ENCODE measurements around the gene HSD3B7.

The HSD3B7 gene

GRCh38 chr16:30983898-30984610 lies 953 bp upstream of the HSD3B7 start:
- no peak for DNase-seq

- no peak for DNase-seq
These were observed 558 bp downstream of the HSD3B7 start for GRCh38 chr16:30985401-30986128.

GRCh38 chr16:30986129-30986991 lies 1.4 kb downstream of the HSD3B7 start:
- DNase-seq, result no peak

- no peak for DNase-seq
These were observed 2.7 kb downstream of the HSD3B7 start for GRCh38 chr16:30987581-30988190.

GRCh38 chr16:30989469-30990047 lies 4.6 kb downstream of the HSD3B7 start:
- DNase-seq, result no peak

GRCh38 chr16:30990105-30990504 lies 5.1 kb downstream of the HSD3B7 start:
- DNase-seq, result no peak

GRCh38 chr16:30991052-30991451 lies 6.0 kb downstream of the HSD3B7 start:
- no peak for DNase-seq

GRCh38 chr16:30992276-30992780 lies 7.3 kb downstream of the HSD3B7 start:
- no peak for DNase-seq

- DNase-seq, result no peak
These were observed 8.2 kb downstream of the HSD3B7 start for GRCh38 chr16:30992931-30993816.

- no peak for DNase-seq
These were observed 10.9 kb downstream of the HSD3B7 start for GRCh38 chr16:30995927-30996323.

- no peak for DNase-seq
These were observed 11.4 kb downstream of the HSD3B7 start for GRCh38 chr16:30996324-30996984.

- no peak for DNase-seq
These were observed 12.1 kb downstream of the HSD3B7 start for GRCh38 chr16:30996985-30997724.

GRCh38 chr16:30997725-30998711 lies 13.0 kb downstream of the HSD3B7 start:
- no peak for DNase-seq

GRCh38 chr16:30998852-30999761 lies 14.1 kb downstream of the HSD3B7 start:
- no peak for DNase-seq

- DNase-seq, result no peak
These were observed 15.8 kb downstream of the HSD3B7 start for GRCh38 chr16:31000671-31001382.

- no peak for DNase-seq
These were observed 16.7 kb downstream of the HSD3B7 start for GRCh38 chr16:31001507-31002249.
